GM12891 (cell line): ENCODE results near the gene MAP4K3.

ENCODE experiments used
- DNase-seq: peaks from one replicate; pipeline ENCODE4 v3.0.0; 2011; ENCODE audit warnings: low spot score; ENCODE audit not compliant: insufficient read length
- FAIRE-seq: peaks from 2 replicates; lab custom pipeline; 2011; peaks lifted over from hg19 to GRCh38; lab: Jason Lieb, UNC
- PAX5 ChIP-seq: IDR thresholded peaks from 2 replicates; pipeline ENCODE4 v1.6.1; 2011; ENCODE audit warnings: low read length, moderate library complexity, mild to moderate bottlenecking; ENCODE audit not compliant: insufficient read depth, severe bottlenecking
- POLR2A ChIP-seq: IDR thresholded peaks from 2 replicates; pipeline ENCODE4 v1.6.1; 2011; ENCODE audit warnings: low read depth, low read length, control low read depth
- POLR2AphosphoS5 ChIP-seq: IDR thresholded peaks from 2 replicates; pipeline ENCODE4 v1.6.1; 2011; ENCODE audit warnings: low read depth, low read length, control low read depth
- POU2F2 ChIP-seq: IDR thresholded peaks from 2 replicates; pipeline ENCODE4 v1.6.1; 2011; ENCODE audit warnings: low read depth, mild to moderate bottlenecking, control low read depth, low read length, moderate library complexity
- SPI1 ChIP-seq: IDR thresholded peaks from 2 replicates; pipeline ENCODE4 v1.6.1; 2011; ENCODE audit warnings: low read depth, low read length, control low read depth
- TAF1 ChIP-seq: IDR thresholded peaks from 2 replicates; pipeline ENCODE4 v1.6.1; 2011; ENCODE audit warnings: low read depth, low read length, control low read depth

Gene MAP4K3

GRCh38 chr2:39281391-39281790 is 155.7 kb downstream of the MAP4K3 start:
- no peak for FAIRE-seq
- no peak for DNase-seq
- TF ChIP-seq POU2F2, result no peak
- no peak for TF ChIP-seq SPI1
- TF ChIP-seq TAF1, result no peak
- no peak for TF ChIP-seq POLR2AphosphoS5
- TF ChIP-seq PAX5, result no peak

- FAIRE-seq (no peak), DNase-seq (no peak)
- no peak for TF ChIP-seq PAX5
- TF ChIP-seq POLR2AphosphoS5, result no peak
- no peak for TF ChIP-seq POLR2A
- TF ChIP-seq SPI1, result no peak
- no peak for TF ChIP-seq TAF1
Observed at GRCh38 chr2:39275016-39275415, 162.1 kb downstream of the MAP4K3 start.

GRCh38 chr2:39269941-39270340 is 167.1 kb downstream of the MAP4K3 start:
- FAIRE-seq (no peak), DNase-seq (no peak)
- TF ChIP-seq PAX5 (no peak), POLR2AphosphoS5 (no peak)

- DNase-seq (no peak), FAIRE-seq (no peak)
- TF ChIP-seq PAX5 (no peak), SPI1 (no peak), POLR2A (no peak), POU2F2 (no peak), TAF1 (no peak), POLR2AphosphoS5 (no peak)
Observed at GRCh38 chr2:39266916-39267434, 170.1 kb downstream of the MAP4K3 start.

- DNase-seq, result no peak
- peak; percentile 99 for FAIRE-seq
- no peak for TF ChIP-seq PAX5
- TF ChIP-seq SPI1, result peak; percentile 79
Observed at GRCh38 chr2:39266139-39266805, 170.8 kb downstream of the MAP4K3 start.

GRCh38 chr2:39265315-39265714 is 171.8 kb downstream of the MAP4K3 start:
- TF ChIP-seq TAF1 (no peak), POU2F2 (no peak), PAX5 (no peak), POLR2AphosphoS5 (no peak), SPI1 (no peak), POLR2A (no peak)
- no peak for DNase-seq
- peak; percentile 5 for FAIRE-seq

GRCh38 chr2:39264733-39265132 is 172.4 kb downstream of the MAP4K3 start:
- TF ChIP-seq SPI1, result peak; percentile 31; the same call in 1 of the 2 replicates
- TF ChIP-seq PAX5, result no peak
- no peak for DNase-seq
- FAIRE-seq, result no peak

GRCh38 chr2:39260087-39260486 is 177.0 kb downstream of the MAP4K3 start:
- FAIRE-seq (no peak), DNase-seq (no peak)
- TF ChIP-seq POLR2AphosphoS5 (no peak), POU2F2 (no peak), PAX5 (no peak), TAF1 (no peak), SPI1 (no peak), POLR2A (no peak)

GRCh38 chr2:39256040-39256439 is 181.0 kb downstream of the MAP4K3 start:
- TF ChIP-seq SPI1 (no peak), PAX5 (no peak), POLR2A (no peak), POLR2AphosphoS5 (no peak), POU2F2 (no peak), TAF1 (no peak)
- DNase-seq (no peak), FAIRE-seq (no peak)

GRCh38 chr2:39252888-39253518 is 184.1 kb downstream of the MAP4K3 start:
- TF ChIP-seq PAX5 (no peak), POU2F2 (no peak), POLR2AphosphoS5 (no peak), POLR2A (no peak)
- DNase-seq (no peak), FAIRE-seq (no peak)
